Urothelium cell line (cell line): Measurements from ENCODE around the gene A2M.
A peak's percentile ranks its signal among the peaks of the same experiment; 100 is the strongest.

Experiments
- DNase-seq: peaks from one replicate; pipeline ENCODE4 v3.0.0; 2011; ENCODE audit warnings: low spot score, mixed read lengths
- FAIRE-seq: peaks from 2 replicates; lab custom pipeline; 2011; peaks lifted over from hg19 to GRCh38; lab: Jason Lieb, UNC

A2M gene

DNA sequence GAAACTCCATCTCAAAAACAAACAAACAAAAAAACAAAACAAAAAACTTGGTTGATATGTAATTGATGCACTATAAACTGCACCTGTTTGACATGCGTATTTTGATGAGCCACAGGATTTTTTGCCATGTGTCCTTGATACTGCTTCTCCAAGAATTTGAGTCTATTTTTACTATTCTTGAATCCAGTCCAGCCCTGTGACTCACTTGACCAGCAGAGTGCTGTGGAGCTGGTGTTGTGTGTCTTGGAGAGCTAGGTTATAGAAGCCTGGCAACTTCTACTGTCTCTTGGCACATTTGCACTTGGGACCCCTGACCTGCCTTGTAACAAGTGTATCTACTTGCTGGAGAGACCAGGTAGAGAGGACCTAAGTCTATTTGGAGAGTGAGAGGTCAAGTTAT is 74.4 kb downstream of the A2M start:
- DNase-seq (peak; percentile 54), FAIRE-seq (no peak)

DNA sequence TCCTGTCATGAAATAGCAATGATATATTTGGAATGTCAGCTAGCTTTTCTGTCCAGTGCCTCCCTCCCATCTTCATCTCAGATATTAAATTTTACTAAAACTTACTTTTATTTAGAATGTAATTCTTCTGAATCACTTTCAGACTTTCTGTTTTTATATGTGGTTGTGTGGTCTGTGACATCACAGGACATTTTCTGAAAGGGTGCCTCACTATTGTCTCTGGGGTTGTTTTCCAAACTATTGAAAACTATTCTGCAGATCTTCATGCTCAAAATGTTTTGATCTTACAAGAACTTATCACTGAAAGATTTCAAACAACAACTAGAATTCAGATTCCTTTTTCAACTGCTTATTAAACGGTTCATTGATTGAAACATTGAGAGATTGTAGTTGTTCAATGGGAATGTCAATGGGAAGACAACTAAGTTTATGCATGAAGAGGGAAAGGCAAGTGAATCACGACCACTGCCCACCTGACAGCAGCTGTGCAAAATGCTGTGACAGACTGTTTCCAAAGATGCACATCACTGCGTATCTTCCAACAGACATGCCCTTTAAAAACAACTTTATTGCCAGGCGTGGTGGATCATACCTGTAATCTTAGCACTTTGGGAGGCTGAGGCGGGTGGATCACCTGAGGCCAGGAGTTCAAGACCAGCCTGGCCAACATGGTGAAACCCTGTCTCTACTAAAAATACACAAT is 75.1 kb downstream of the A2M start:
- FAIRE-seq: no peak

DNA sequence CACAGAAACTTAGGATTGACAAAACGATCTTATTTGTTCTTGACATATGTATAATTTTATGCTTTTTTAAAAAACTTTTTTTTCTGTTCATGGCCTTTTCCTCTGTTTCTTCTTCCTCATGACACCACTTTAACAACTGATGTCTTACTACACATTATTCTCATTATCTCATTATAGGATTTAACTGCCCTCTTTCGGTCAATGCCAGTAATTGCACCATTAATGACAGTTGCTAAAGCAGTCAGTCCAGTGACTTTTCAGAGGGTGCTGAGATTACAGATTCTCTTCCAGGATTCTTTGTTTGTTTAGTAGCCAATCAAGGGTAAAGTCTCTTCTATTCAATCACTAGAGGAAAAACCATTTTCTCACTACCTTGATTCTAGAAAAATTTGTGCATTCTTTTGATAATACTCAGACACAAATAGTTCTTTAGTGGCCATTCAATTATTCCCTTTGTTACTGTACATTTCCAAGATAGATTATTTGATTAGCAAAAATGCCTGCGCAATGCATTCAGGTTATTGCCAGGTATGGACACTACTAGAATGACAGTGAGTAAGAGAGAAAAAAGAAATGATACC is 76.2 kb downstream of the A2M start:
- peak; percentile 73 for DNase-seq
- peak; percentile 48 for FAIRE-seq

More for the DNA sequence above, 75.1 kb downstream of the A2M start:
- DNase-seq: no peak

GRCh38 chr12:9037431-9037830 is 78.3 kb downstream of the A2M start:
- no peak for DNase-seq
- FAIRE-seq: no peak

- DNase-seq (no peak), FAIRE-seq (no peak)
Measured at GRCh38 chr12:9036227-9036626, 79.5 kb downstream of the A2M start.

DNA sequence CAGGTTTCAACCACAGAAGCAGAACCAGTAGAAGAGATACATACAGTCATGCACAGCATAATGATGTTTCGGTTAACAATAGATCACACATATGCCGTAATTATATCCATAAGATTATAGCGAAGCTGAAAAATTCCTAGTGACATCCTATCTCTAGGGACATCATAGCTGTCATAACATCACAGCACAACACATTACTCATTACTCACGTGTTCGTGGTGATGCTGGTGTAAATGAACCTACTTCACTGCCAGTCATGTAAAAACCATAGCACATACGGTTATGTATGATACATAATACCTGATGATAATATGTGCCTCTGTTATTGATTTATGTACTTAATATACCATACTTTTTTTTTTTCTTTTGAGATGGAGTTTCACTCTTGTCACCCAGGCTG is 81.6 kb downstream of the A2M start:
- DNase-seq: no peak
- FAIRE-seq: peak; percentile 90

DNA sequence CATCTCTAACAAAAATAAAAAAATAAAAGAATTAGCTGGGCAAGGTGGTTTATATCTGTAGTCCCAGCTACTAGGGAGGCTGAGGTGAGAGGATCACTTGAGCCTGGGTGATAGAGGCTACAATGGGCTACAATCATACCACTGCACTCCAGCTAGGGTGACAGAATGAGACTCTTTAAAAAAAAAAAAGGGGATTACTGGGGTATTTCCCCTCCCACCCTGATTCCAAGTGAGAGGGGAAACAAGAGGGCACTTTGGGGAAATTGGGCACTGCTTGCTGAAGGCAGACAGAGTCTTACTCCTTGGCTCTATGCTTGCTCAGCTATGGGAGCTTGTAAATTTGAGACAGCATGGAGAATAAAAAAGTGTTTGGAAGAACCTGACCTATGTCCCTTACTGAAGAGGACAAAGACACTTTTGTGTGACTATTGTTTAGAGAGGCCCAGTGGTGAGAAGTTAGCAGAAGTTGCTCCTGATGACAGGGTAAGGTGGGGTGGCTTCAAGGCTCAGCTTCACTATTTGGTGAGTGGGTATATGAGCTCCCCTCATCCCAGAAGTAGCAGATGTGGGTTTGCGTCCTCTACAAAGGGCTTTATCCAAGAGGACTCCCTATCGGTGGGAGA is 82.3 kb downstream of the A2M start:
- FAIRE-seq (no peak), DNase-seq (no peak)

DNA sequence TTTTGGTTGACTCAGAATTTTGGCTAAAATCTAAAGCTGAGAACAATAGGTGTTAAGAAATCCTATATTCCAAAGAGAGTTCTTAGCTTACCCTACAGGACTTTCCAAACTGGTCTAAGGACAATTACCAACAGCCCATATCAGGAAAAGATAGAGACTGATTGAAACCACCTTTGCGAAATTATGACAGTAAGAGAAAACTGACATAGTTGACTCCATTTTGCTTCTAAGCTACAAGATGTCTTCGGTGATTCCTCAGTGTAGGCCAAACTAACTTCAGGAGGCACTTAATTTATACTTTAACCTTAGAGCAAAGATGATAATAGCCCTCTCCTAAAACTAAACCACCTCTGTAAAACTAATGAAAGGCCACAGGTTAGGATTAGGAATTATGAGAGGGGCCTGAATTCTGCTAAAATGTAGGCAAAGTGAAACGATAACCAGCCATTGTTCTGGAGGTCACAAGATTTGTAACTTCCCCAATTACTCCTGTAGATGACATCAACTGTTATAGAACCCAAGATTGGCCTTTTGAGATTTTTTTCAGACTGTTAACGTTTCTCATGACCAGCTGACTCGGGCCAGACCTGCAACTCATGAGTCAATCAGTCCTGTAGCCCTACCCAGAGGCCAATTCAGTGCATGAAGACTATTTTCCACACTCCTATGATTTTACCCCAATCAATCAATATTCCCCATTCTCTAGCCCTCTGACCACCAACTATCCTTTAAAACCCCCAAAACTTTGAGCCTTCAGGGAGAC is 83.3 kb downstream of the A2M start:
- DNase-seq (no peak), FAIRE-seq (no peak)

DNA sequence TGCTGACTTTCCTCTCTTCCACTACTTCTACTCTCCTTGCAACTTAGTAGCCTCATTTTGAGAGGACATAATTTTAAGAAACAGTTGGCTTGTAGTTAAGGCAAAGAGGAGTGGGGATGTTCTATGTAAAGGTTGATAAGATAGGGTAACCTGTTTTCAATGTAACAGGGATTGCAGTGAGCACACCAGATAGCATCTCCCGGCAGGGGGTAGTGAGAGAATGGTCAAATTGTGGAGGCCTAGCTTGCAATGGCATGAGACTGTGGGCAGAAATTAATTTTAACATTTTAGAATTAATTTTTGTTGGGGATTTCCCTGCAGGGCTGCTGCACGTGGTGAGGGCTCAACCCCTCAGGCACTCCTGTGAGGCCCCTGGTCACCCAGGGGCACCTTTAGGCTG is 84.9 kb downstream of the A2M start:
- DNase-seq: no peak

DNA sequence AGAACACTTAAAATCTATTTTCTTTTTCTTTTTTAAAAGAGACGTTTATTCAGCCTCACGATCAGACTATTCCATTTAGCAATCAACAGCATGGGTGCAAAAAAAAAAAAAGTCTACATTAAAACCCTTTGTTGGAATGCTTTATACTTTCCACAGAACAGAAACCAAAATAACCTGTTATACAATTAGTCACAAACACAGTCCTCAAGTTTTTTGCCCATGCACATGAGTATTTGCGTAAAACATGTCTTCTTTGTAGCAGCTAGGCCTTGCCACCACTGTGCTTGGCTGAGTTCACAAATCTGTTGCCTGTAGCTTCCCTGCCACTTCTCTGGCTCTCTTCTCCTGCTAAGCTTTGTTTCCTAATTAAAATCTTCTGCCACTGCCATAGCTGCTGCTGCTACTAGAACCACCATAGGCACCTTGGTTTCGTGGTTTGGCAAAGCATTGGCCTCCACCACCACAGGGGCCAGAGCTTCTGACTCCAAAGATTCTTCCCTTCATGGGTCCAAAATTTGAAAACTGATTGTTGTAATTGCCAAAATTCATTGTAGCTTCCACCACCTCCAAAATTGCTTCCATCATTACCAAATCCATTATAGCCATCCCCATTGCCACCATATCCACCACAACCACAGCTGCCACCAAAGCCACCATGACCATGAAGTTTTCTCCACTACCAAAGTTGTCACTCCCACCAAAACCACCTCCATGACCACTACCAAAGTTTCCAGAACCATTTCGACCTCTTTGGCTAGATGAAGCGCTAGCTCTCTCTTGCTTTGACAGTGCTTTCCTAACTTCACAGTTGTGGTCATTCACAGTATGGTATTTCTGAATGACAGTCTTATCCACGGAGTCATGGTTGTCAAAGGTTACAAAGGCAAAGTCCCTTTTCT is 88.3 kb downstream of the A2M start:
- DNase-seq: no peak
- no peak for FAIRE-seq

More for the DNA sequence above, 84.9 kb downstream of the A2M start:
- no peak for FAIRE-seq

DNA sequence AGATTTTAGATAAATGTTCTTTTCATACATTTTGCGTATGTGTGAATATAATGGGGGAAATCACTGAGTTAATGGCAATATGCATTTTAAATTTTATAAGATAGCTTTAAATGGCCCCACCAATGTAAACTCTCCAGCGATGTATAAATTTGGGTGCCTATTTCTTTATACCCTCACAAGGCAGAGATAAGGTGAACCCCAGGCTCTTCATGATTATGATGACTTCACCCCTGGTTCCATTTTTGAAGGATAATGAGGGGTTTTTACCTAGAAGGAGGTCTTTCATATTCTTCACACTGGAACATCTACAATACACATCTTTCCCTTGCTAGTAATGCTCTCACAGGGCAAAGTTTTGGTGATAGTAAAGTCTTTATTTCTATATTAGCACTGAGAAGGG is 91.2 kb downstream of the A2M start:
- DNase-seq (no peak), FAIRE-seq (no peak)

GRCh38 chr12:9022592-9022991 is 93.1 kb downstream of the A2M start:
- FAIRE-seq: no peak

More at GRCh38 chr12:9022592-9022991, 93.1 kb downstream of the A2M start:
- DNase-seq: no peak
